Esophagus squamous epithelium (tissue), 5 donors: Measurements from ENCODE around the gene TRIM65. TPM values are rescaled to one million over a fixed set of nuclear protein-coding genes. Genes with fewer than 3 reads are reported as not detected.

Source experiments
- DNase-seq: peaks from one replicate; lab custom pipeline; 2025; lab: John Stamatoyannopoulos, UW
- H3K27ac ChIP-seq, 4 donors: fragments of 200-600 bp; sonication (generic); one replicate each; pipeline ENCODE4 v1.5.1; 2016 to 2019; ENCODE audit warnings: mild to moderate bottlenecking in 1 of 4
- H3K27me3 ChIP-seq, 4 donors: fragments of 200-600 bp; sonication (generic); 1 replicate in 3 of 4; 2 replicates in 1 of 4; pipeline versions ENCODE4 v1.5.1 to v1.6.0; 2017 to 2021; ENCODE audit warnings: antibody characterized with exemption in 1 of 4
- H3K36me3 ChIP-seq, 3 donors: fragments of 200-600 bp; sonication (generic); one replicate each; pipeline ENCODE4 v1.5.1; 2016 to 2019
- H3K4me1 ChIP-seq, 3 donors: fragments of 200-600 bp; sonication (generic); one replicate each; pipeline ENCODE4 v1.5.1; 2017 to 2019
- H3K4me3 ChIP-seq, 4 donors: fragments of 200-600 bp; sonication (generic); 1 replicate in 3 of 4; 2 replicates in 1 of 4; pipeline ENCODE4 v1.5.1; 2016 to 2019; ENCODE audit warnings: mild to moderate bottlenecking in 2 of 4, moderate library complexity in 1 of 4
- H3K9me3 ChIP-seq, 3 donors: fragments of 200-600 bp; sonication (generic); one replicate each; pipeline ENCODE4 v1.5.1; 2016 to 2019
- POLR2A ChIP-seq, 4 donors: fragments of 450-650 bp; IDR thresholded peaks; one replicate each; pipeline ENCODE4 v1.6.1; 2017; ENCODE audit warnings: antibody characterized with exemption in 4 of 4, mild to moderate bottlenecking in 4 of 4, moderate library complexity in 3 of 4
- WGBS, 2 donors: methylation state at CpG; one replicate each; pipeline ENCODE4 v1.1.5; 2018; 5-methylcytosine and 5-hydroxymethylcytosine counted together
- intact Hi-C: fragments of 100-400 bp; cut with DNase I; formaldehyde crosslinking; loops from one replicate; pipeline ENCODE4 v1.15.0; 2022
- total RNA-seq, 4 donors: library from RNA; depleted of rRNA; stranded (reverse); fragments of >200 nt; gene quantifications; one replicate each; pipeline ENCODE4 v1.1.0, GENCODE V29; 2016
- TF ChIP-seq, protein P1 (sequence below), 6 experiments: fragments of 450-650 bp in 4 of 6; fragments of 200-600 bp in 2 of 6; sonication (generic) in 2 of 6; IDR thresholded peaks; one replicate each; pipeline ENCODE4 v1.5.1; 2016 to 2019; ENCODE audit warnings: antibody characterized with exemption in 6 of 6, mild to moderate bottlenecking in 4 of 6, moderate library complexity in 4 of 6
- donor health status: DM: yes; HTN: yes; CAD: no.

TRIM65 gene
- total RNA-seq, 4 donors from 2014 or later: 17.3 to 24.6 (median 19.6) TPM

DNA sequence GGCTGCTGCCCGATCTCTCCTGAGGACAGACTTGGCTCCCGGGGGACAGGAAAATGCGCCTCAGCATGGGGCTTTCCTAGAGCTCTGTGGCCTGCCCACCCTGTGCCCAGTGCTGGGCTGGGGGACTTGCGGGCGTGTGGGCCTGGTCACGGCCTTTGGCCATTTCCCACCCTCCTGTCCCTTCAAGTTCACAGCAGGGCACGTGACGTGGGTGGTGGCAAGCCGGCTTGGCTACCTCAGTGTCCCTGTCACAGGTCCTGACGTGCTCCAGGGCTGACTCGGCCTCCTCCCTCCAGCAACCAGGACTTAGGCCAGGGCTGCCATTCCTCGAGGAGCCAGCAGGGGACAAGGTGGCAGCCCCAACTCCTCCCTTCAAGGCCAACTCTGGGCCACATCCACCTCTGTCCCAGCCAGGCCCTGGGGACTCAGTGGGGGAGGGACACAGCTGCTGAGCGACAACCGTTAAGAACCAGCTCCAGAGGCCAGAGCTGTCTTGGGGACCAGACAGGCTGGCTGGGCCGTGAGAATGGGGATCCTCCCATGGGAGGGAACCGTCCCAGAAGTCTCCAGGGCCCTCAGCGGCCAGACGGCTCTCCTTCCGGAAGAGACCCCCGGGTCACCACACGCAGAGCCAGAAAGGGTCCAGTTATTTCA is 51.6 kb downstream of the TRIM65 start:
- peak overlapping the region; percentile 90 to 95 (median 92) for H3K27ac ChIP-seq
- no peaks in the 10 kb centered on the region for H3K9me3 ChIP-seq
- TF ChIP-seq, protein P1, sequence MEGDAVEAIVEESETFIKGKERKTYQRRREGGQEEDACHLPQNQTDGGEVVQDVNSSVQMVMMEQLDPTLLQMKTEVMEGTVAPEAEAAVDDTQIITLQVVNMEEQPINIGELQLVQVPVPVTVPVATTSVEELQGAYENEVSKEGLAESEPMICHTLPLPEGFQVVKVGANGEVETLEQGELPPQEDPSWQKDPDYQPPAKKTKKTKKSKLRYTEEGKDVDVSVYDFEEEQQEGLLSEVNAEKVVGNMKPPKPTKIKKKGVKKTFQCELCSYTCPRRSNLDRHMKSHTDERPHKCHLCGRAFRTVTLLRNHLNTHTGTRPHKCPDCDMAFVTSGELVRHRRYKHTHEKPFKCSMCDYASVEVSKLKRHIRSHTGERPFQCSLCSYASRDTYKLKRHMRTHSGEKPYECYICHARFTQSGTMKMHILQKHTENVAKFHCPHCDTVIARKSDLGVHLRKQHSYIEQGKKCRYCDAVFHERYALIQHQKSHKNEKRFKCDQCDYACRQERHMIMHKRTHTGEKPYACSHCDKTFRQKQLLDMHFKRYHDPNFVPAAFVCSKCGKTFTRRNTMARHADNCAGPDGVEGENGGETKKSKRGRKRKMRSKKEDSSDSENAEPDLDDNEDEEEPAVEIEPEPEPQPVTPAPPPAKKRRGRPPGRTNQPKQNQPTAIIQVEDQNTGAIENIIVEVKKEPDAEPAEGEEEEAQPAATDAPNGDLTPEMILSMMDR (IDR thresholded peaks at IDR 0.05): peak; percentile 76 to 99 (median 93)
- peak in 1 of 4 donors; percentile 9 for TF ChIP-seq POLR2A (IDR thresholded peaks at IDR 0.05)
- DNase-seq: no peak
- 10 to 26% methylated on average over 7 to 8 of the region's 21 CpGs for WGBS, 2 donors
- no peaks in the 10 kb centered on the region for H3K27me3 ChIP-seq
- H3K36me3 ChIP-seq: peaks cover 34 to 58% (median 36%) of the 10 kb centered on the region in 3 donors
- peaks cover 26 to 84% (median 56%) of the 10 kb centered on the region in 3 donors for H3K4me1 ChIP-seq
- peak overlapping the region in 2 of 4 donors; percentile 40 to 59 for H3K4me3 ChIP-seq
- intact Hi-C loops: no loop called here

DNA sequence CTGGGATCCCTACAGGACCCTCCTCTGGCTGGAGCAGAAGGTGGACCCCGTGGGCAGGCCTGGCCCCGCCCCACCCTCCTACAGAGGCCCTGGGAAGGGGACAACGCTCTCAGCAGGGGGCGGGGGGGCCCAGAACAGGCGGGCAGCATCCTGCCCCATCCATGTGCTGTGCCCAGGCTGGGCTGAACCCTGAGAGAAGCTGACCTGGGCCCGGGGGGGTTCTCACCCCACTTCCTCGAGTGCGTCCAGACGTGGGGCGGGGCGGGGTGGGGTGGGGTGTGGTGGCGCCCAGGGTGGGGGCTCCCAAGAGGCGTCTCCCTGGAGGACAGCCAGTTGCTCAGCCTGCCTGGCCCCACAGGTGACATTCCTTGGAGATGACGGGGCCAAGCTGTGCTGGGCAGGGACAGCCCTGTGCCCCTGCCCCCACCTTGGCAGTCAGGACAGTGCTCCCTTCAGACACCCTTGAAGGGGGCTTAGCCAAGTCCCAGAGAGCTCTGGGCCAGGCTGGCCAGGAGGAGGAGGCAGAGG is 52.2 kb downstream of the TRIM65 start:
- H3K27me3 ChIP-seq: no peaks in the 10 kb centered on the region
- DNase-seq: no peak
- H3K36me3 ChIP-seq: peaks cover 30 to 58% (median 30%) of the 10 kb centered on the region in 3 donors
- H3K9me3 ChIP-seq: no peaks in the 10 kb centered on the region
- peaks cover 26 to 79% (median 51%) of the 10 kb centered on the region in 3 donors for H3K4me1 ChIP-seq
- H3K4me3 ChIP-seq: peak overlapping the region; percentile 3 to 59 (median 40)
- H3K27ac ChIP-seq: peak overlapping the region; percentile 90 to 95 (median 92)
- no CpG with 5 or more reads among the region's 14 CpGs for WGBS, 2 donors
- TF ChIP-seq, protein P1 (IDR thresholded peaks at IDR 0.05): no peak
- TF ChIP-seq POLR2A (IDR thresholded peaks at IDR 0.05): no peak
- intact Hi-C loops: no loop called here

DNA sequence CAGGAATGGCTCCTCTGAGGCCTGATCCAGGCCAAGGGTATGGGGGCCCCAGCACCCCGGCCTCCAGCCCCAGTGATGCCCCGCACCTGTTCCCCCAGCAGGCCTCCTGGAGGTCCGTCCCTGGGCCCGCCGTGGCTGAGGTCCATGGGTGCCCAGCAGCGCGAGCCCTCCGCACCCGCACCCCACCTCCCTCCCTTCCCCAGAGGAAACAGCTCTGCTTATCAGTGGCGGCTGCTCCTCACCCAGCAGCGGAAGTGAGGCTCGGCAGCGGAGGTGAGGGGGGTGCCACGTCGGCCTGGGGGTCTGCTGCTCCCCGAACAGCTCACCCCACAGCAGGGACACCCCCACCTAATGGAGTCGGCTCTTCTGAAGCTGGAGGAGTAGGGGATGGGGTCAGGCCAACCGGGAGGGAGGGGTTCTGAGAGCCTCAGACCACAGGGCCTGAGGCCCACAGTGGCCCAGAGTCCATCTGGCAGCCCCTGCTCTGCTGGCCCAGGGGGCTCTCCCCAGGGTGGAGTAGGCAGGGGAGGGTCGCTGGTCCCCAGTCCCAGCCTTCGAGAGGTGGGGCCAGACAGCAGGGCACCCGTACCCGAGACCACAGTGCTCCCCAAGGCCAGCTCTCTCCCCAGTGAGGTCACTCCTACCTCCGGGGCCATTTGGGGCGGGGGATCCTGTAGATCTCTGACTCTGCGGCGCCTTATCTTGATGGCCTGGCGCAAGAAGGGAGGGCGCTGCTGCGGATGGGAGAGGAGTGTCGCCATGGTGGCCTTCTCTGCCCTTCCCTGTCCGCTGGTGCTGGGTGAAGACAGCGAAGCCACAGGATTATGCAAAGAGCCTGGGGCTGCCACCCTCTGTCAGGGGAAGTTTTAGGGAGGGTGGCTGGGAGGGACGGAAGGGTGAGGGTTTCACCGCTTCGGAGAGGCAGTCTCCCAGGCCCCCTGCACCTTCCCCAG is 52.9 kb downstream of the TRIM65 start, which contains the start of gene UNC13D:
TSS of gene UNC13D (minus strand) at position 828 of the 953 bp plus-strand sequence. CDS start at position 761, 67 bp downstream.
- Histone ChIP-seq H3K27ac (peak within 1 kb of the TSS; percentile 90 to 95 (median 92)), H3K4me3 (peak within 1 kb of the TSS; percentile 3 to 59 (median 40)), H3K4me1 (peaks cover 26 to 71% (median 44%) of the 10 kb centered on the region in 3 donors), H3K36me3 (peaks cover 24 to 58% (median 24%) of the 10 kb centered on the region in 3 donors), H3K27me3 (no peaks in the 10 kb centered on the region), H3K9me3 (no peaks in the 10 kb centered on the region)
- intact Hi-C loops: no loop called here
- TF ChIP-seq, protein P1 (IDR thresholded peaks at IDR 0.05): no peak
- TF ChIP-seq POLR2A (IDR thresholded peaks at IDR 0.05): peak in 1 of 4 donors; percentile 69
- no peak for DNase-seq
- WGBS, 2 donors: 90% methylated on average over 2 of the region's 35 CpGs; no CpG with 5 or more reads in 1 of the 2 donors

DNA sequence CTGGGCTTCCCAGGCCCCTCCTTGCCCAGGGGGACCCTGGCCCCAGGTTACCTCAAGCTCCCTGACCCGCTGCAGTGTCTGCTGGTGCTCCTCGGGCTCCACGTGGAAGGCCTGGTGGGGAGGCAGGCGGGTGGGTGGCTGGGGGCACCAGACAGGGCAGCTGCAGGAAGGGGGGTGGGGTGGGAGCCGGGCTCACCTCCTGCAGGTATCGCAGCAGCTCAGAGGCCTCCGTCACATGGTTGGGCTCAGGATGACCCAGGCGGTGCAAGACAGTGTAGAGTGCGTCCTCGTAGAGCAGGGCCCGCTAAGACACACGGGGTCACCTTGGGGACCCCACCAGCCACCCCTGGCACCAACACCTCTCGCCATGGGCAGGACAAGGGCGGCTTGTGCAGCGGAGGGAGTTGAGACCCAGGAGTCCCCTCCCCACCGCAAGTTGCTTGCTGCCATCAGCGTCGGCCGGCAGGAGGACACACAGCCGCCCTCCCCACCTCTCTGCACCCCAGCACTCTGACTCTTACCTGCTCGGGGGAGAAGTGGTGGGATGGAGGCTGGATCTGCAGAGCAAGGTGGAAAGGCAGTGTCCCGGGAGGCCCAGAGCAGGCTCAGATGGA is 53.7 kb downstream of the TRIM65 start:
- H3K36me3 ChIP-seq: peaks cover 20 to 58% (median 21%) of the 10 kb centered on the region in 3 donors
- H3K9me3 ChIP-seq: no peaks in the 10 kb centered on the region
- peak overlapping the region; percentile 90 to 95 (median 92) for H3K27ac ChIP-seq
- H3K4me3 ChIP-seq: peak overlapping the region; percentile 3 to 59 (median 40)
- TF ChIP-seq, protein P1 (IDR thresholded peaks at IDR 0.05): no peak
- no peak for TF ChIP-seq POLR2A (IDR thresholded peaks at IDR 0.05)
- WGBS, 2 donors: 86 to 100% methylated on average over 1 to 5 of the region's 22 CpGs
- no peaks in the 10 kb centered on the region for H3K27me3 ChIP-seq
- no peak for DNase-seq
- peaks cover 26 to 63% (median 38%) of the 10 kb centered on the region in 3 donors for H3K4me1 ChIP-seq
- intact Hi-C loops: no loop called here
